Renal pelvis (tissue), 4 donors: ENCODE data around the gene CCDC9B. TPM values are rescaled to one million over a fixed set of nuclear protein-coding genes. Genes with fewer than 3 reads are reported as not detected.

Source experiments
- DNase-seq: peaks from one replicate; pipeline ENCODE4 v3.0.0-alpha.2; 2013
- polyA plus RNA-seq, 3 donors: library from polyadenylated mRNA; unstranded; fragments of 120-200 nt; gene quantifications; one replicate each; pipeline ENCODE4 v1.2.1, GENCODE V29; 2013; ENCODE audit not compliant: insufficient read length in 3 of 3

Gene CCDC9B
- polyA plus RNA-seq, 3 donors: 6.2 to 9.3 (median 6.9) TPM

DNA sequence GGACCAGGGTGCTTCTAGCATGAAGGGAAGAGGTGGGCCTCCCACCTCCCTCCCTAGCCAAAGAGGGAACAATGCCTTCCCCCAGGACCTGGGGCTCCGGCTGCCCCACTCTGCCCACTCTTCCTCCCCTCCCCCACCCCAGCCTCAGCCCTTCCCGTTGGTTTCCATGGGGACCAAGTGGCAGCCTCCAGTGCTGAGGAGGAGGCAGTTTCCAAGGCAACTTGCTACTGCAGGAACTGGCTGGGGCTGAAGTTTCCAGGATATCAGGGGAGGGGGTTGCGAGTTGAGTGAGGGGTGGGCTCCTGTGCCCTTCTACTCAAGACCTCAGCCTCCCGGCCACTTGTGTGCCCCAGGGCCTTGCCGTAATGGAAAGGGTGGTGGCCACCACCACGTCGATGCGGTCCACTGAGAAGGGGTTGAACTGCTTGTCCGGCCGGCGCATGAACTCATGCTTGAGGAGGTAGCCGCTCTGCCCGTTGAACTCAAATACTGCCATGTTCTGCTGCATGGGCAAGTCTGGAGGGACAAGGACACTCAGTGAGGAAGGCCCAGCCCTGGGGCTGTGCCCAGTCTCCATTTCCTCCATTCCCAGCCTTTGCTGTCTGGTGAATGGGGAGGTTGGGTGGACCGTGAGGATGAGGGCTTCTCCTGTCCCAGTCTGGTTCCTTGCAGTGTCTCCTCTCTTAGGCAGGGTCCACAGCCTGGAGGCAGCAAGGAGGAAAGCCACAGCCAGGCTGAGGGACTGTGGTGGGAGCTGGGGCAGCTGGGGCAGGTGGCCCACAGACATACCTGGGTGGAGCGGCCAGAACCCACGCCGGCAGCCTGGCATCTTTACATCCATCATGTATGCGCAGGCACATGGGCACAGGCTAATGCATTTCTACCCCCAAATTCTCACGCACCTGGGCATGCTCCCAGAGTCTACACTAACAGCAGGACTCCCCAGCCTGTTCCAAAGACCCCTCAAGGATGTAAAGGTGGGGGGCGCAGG lies 46.5 kb downstream of the CCDC9B start:
- DNase-seq: no peak

DNA sequence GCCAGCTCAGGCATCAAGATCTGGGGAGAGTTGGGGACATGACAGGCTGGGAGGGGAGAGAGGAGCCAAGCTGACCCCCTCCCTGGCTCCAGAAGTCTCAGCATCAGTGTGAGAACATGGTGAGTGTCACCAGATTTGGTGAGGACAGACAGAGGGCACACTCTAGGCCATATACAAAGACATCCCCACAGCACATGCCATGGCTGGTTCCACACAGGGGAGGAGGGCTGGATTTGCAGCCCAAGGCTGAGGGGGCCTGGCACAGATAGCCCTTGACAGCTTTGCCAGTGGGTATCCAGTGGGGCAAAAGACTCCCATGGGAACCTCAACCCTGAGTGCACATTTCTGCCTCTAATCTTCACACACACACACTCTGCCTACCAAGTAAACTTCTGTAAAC lies 47.7 kb downstream of the CCDC9B start:
- no peak for DNase-seq

DNA sequence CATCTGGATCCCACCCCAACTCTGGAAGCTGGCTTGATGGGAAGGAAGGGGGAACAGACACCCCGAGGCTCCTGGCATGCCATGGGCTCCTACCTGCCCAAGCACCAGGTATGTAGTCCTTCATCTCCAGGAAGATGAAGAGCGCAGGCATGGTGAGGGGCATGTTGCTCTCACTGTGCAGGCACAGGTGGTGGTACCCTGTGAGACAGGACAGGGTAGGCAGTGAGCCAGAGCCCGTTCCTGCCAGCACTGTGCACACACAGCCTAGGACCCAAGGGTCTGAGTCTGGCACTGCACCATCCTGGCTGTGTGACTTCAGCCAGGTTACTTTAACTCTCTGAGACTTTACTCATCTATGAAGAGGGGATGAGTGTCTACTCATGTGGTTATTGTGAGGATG lies 48.5 kb downstream of the CCDC9B start:
- no peak for DNase-seq

DNA sequence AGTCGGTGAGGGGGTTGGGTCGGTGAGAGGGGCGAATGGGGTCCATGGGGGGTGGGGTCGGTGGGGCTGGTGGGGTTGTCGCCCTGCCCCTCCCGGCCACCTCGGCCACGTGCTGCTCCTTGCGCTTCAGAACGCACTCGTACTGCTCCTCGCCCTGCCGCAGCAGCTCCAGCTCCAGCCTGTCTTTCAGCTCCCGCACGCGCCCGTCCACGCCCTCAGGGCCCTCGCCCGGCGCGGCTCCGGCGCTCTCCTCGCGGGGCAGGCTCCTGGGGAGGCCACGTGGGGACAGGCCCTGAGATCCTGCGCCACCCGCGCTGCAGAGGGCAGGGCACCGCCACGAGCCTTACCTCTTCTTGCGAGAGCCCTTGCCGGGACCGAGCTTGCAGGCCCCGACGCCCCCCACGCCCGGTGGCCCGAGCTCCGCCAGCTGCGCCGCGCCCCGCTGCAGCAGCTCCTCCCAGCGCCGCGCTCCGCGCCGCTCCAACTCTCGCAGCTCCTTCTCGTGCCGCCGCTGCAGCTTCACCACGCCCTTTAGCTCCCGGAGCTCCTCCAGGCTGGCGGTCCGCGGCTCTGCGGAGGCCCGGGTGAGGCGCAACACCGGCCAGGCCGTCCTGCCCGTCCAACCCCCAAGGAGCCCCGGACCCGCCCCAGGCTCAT lies 49.7 kb downstream of the CCDC9B start:
- DNase-seq: no peak

DNA sequence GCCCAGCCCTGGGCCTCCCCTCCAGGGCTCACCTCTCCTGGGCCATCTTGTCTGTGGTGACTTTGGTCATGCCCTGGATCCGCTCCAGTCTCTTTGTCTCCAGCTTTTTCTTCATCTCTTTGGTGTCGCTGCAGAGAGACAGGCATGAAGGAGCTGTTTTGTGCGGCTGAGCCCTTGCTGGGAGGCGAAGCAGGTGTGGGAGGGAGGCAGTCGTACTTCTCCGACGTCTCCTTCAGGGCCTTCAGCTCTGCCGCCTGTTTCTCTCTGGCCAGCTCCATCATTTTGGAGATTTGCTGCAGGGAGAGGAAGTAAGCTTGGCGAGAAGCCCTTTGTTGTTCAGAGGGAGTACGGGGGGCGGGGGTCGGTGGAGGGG lies 50.2 kb downstream of the CCDC9B start:
- DNase-seq: no peak

DNA sequence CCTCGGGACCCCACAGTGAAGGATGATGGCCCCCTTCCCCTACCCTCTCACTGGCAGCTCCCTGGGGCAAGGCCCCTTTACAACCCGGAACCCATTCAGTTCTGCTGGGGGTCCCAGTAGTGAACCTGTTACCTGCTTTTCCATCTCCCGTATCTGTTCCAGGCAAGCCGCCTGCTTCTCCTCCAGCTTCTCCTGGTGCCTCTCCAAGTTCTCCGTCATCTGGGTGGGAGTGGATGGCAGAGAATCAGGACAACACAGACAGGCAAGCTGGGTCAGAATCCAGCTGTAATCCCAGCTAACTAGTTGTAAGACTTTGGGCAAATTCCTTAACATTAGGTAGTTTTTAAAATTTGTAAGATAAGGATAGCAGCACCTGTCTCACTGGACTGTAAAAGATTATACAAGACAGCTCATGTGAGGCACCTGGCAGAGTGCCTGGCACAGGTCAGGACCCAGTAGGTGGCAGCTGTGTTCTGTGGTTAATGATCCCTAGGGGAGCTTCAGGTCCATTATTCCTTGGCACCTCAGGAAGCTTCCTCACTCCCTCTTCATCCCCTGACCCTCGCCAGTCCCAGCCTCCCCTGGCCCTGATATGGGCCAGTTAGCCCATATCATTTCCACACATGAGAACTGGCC lies 51.5 kb downstream of the CCDC9B start:
- no peak for DNase-seq

DNA sequence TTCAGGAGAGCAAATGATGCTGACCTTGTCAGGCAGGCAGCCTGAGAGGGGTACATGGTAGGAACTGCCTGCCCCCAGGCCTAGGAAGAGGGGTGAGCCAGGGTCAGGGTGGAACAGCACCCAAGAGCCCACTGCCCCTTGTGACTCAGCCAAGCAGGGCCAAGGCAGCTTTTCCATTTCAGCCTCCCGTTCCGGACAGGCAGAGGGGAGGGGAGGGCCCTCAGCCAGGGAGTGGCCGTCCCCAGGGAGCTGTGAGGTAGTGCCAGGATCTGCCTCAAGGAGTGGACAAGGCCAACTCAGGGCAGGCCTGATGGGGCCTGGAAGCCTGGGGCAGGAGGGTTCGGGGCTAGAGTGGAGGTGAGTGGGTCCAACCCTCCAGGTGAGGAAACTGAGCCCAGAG lies 52.8 kb downstream of the CCDC9B start:
- DNase-seq: no peak

DNA sequence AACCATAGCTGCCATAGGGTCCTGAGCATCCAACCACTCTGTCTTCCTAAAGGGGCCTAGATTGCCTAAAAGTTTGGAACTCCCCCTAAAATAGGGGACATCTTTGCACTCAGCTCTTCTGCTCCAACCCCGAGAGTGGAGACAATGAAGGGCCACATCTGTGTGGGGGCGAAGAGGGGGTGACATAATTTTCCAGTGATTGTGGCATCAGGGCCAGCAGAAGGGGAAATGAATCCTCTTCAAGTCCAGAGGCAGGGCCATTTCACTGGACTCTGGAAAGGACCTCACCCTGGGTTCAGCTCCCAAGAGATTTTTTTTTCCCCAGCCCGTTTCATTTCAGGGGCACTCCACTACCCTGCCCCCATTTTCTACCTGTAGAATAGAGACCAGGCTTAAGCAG lies 53.2 kb downstream of the CCDC9B start:
- no peak for DNase-seq

DNA sequence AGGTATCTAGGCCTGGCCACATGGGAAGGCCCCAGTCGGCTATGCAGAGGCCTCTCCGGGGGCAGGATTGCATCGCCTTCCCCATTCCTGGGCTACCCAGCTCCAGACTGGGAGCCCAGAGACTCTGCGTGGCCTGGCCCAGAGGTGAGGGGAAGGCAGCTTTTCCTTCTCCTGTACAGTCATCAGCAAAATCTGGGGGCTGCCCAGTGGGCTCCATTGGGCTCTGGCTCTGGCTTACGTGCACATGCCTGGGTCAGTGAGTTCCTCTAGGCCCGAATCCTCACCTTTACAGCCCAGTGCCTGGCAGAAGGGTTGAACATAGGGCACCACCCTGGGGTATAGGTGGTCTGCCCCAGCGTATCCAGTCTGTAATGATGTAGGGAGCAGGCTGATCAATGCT lies 53.9 kb downstream of the CCDC9B start:
- no peak for DNase-seq

DNA sequence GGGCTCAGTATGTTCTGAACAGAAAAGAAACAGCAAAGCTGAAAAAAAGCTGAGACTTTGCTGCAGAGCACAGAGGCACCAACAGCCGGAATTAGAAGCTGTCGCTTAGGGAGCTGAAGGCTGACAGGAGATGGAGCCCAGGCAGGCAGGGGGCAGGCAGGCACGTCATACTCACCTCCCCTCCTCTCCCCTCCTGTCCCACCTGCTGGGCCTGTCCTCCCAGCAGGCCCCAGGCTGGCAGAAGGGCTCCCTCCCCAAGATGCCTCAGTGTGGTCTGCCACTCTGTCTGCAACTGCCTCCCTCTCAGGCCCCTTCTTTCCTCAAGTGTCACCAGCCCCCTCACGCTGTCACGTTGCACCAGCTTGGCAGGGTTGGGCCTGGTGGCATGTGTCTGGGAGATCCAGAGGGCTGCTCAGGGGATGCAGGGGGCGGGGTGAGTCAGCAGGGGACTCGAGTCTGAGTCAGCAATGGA lies 54.6 kb downstream of the CCDC9B start:
- no peak for DNase-seq

DNA sequence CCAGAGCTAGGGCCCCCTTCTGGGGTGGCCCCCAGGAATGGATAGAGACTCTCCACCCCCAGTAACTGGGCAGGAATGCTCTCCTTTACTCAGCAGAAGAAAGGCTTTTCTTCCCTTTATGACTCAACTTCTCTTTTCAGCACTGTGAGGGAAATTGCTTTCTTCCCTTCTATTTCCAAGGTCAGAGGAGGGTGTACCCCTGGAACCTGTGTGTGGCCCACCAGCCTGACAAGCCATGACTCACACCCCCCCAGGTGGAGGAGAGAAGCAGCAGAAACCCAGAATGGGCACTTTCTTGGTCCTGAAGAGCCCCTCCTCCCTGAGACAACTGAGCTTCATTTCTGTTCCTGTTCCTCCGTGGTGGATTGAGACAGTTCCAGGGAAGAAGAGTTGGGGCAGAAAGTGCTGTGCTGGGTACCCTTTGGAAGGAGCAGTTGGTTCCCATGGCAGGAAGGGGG lies 55.2 kb downstream of the CCDC9B start:
- DNase-seq: no peak

DNA sequence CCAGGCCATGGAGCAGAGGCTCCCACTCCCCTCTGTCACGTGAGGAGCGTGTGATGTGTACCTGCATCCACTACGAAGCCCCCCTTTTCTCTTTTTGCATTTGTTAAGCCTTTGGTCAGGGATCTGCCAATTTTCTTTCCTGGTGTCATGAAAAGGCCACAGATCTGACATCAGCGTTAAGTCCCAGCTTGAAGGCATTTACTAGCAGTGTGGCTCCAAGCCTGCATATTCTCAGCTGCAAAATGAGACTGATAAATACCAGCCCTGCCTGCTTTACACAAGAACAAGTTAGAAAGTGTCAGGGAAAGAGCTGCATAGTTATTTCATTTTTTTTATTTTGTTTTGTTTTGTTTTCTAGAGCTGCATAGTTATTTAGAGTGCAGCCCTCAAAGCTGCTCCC lies 55.6 kb downstream of the CCDC9B start:
- DNase-seq: no peak

DNA sequence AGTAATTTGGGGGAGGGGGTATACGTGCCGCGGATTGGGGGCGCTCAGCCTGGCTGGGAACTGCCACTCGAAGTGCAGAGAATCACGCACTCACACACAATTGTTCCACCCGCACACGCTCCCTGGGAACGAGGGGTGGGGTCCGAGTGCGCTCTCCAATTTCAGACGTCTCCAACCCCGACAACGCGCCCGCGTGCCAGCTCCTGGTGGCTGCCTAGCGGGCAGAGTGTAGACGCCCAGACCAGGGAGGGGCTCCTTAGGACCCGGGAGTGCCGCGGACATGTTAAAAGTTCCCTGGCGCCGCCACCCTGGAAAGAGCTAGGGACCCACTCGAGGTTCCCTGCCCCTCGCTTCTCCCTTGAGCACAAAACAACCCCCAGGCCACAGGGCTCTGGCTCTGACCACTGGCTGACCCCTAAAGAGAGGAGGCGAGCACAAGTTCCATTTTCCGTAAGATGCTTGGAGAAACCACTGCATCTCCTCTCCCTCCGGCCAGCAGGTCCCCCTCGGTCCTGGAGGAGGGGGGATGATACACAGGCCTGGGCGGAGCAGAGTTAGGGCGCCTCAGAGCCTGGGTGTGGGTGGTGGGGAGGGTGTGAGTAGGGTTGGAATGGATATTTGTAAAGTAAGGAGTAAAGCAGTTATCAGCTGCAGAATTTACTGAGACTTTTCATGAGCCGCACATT lies 57.0 kb downstream of the CCDC9B start:
- DNase-seq: no peak

DNA sequence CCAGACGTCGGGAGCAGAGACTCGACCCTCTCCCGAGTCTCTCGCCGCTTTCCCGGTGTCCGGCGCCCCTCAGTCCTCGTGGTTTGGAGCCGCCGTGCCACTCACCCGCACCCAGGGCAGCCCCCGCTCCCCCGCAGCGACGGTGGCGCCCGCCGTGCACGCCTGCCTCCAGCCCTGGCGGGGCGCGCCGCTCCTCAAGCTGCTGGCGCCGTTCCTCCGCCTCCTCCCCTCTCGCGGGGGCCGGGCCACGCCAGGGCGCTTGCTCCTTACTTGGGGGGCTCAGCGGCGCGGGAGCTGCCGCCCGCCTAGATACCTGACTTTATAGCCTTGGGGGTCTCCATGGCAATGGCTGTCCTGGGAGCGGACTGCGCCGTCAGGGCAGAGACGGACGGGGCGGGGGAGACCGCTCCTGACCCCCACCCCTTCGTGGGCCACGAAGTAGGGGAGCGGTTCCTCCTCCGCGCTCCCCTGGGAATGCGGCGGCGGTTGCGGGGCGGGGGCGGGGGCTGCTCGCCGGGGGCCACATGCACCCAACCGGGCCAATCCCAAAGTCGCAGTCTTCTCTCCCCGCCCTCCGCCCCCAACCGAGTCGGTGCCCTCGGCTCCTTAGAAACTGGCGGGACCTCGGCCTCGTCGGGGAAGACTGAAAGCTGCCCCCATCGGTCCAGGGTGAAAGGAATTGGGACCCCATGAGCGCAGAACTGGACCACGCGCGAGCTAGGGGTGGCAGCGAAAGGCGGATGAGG lies 57.7 kb downstream of the CCDC9B start, which contains the start of gene ANKRD63:
Gene ANKRD63, minus strand, starts transcription at position 196 of the 746 bp plus-strand sequence. CDS start 478 bp downstream, outside the sequence.
- no peak for DNase-seq

DNA sequence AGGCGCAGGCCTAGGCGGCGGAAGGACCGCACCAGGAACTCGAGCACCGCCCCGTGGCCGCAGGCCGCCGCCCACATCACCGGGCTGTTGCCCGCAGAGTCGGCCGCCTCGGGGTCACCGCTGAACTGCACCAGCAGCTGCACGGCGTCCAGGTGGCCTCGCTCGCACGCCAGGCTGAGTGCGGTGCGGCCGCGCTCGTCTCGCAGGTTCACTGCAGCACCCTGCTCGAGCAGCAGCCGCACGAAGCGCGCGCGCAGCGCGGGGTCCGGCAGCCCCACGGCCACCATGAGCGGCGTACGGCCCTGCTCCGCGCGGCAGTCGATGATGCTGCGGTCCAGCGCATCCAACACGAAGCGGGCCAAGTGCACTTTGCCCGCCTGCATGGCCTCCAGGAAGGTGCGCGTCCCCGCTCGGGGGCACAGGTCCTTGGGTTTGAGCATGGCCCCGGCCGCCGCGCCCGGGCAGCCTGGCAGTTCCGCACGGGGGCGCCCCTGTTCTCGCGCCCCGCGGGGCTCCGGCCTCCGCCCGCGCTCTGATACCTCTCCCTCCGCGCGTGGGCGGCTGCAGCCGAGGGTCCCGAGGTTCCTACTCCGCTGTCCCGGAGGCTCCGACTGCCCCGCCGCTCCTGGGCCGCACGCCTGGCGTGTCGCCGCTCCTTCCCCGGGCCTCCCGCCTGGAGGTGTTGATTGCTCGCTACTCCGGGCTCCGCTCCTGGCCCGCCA lies 58.4 kb downstream of the CCDC9B start:
- no peak for DNase-seq

DNA sequence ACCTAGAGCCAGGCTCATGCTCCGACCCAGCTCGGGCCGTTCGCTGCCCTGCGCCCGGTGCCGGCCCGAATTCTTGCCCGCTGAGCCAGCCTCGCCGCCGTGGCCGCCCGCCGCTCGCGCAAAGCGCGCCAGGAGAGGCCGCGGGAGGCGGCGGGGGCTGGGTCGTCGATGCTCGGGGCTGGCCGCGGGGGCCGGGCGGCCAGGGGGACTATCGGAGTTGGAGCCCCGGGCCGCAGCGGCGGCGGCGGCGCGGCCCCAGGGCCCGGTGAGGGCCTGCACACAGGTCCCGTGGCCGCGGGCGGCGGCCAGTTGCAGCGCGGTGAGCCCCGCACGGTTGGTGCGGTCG lies 59.0 kb downstream of the CCDC9B start:
- no peak for DNase-seq
